Measurements from ENCODE around the gene PSMG1.

Gene PSMG1

GRCh38 chr21:39175665-39176064 is 7.6 kb downstream of the PSMG1 start:
- in situ Hi-C loops (cut with MboI; ENCODE audit: low pct_unique_long_range_greater_than_20kb, low sequenced_read_pairs, unreplicated experiment): loop anchor here (25.0 kb wide), 1 partner anchor 212 kb away; a partner anchor contains a TSS
- no peak for TF ChIP-seq CTCF (IDR thresholded peaks at IDR 0.05; ENCODE audit: extremely low read depth, insufficient read depth, missing control alignments)
- DNase-seq (ENCODE audit: low spot score): no peak

- in situ Hi-C loops (cut with MboI; ENCODE audit: low pct_unique_long_range_greater_than_20kb, low sequenced_read_pairs, unreplicated experiment): loop anchor here (25.0 kb wide), 1 partner anchor 212 kb away; a partner anchor contains a TSS
- DNase-seq (ENCODE audit: low spot score): no peak
Observed at GRCh38 chr21:39175154-39175553, 8.1 kb downstream of the PSMG1 start.

GRCh38 chr21:39173716-39174680 is 9.3 kb downstream of the PSMG1 start:
- in situ Hi-C loops (cut with MboI; ENCODE audit: low pct_unique_long_range_greater_than_20kb, low sequenced_read_pairs, unreplicated experiment): no loop called here
- DNase-seq (ENCODE audit: low spot score): no peak
- TF ChIP-seq CTCF (IDR thresholded peaks at IDR 0.05; ENCODE audit: extremely low read depth, insufficient read depth, missing control alignments): no peak

More at GRCh38 chr21:39175154-39175553, 8.1 kb downstream of the PSMG1 start:
- TF ChIP-seq CTCF (IDR thresholded peaks at IDR 0.05; ENCODE audit: extremely low read depth, insufficient read depth, missing control alignments): peak; percentile 23

- no peak for TF ChIP-seq CTCF (IDR thresholded peaks at IDR 0.05; ENCODE audit: extremely low read depth, insufficient read depth, missing control alignments)
- in situ Hi-C loops (cut with MboI; ENCODE audit: low pct_unique_long_range_greater_than_20kb, low sequenced_read_pairs, unreplicated experiment): no loop called here
- no peak for DNase-seq (ENCODE audit: low spot score)
Observed at GRCh38 chr21:39169906-39170305, 13.3 kb downstream of the PSMG1 start.

GRCh38 chr21:39168800-39169199 is 14.5 kb downstream of the PSMG1 start:
- in situ Hi-C loops (cut with MboI; ENCODE audit: low pct_unique_long_range_greater_than_20kb, low sequenced_read_pairs, unreplicated experiment): no loop called here
- TF ChIP-seq CTCF (IDR thresholded peaks at IDR 0.05; ENCODE audit: extremely low read depth, insufficient read depth, missing control alignments): no peak
- no peak for DNase-seq (ENCODE audit: low spot score)

GRCh38 chr21:39164523-39164922 is 18.7 kb downstream of the PSMG1 start:
- TF ChIP-seq CTCF (IDR thresholded peaks at IDR 0.05; ENCODE audit: extremely low read depth, insufficient read depth, missing control alignments): no peak
- in situ Hi-C loops (cut with MboI; ENCODE audit: low pct_unique_long_range_greater_than_20kb, low sequenced_read_pairs, unreplicated experiment): no loop called here
- no peak for DNase-seq (ENCODE audit: low spot score)

Data from GM13977 (cell line).